Transverse colon (tissue), 4 donors: Measurements from ENCODE around the gene OPN3.

Source experiments
- CTCF ChIP-seq, 5 experiments: fragments of 200-600 bp in 3 of 5; fragments of 450-650 bp in 2 of 5; sonication (generic) in 3 of 5; IDR thresholded peaks; 1 replicate in 2 of 5; 2 replicates in 3 of 5; pipeline ENCODE4 v1.5.1; 2016 to 2017; ENCODE audit warnings: antibody characterized with exemption in 5 of 5, inconsistent platforms in 3 of 5, mild to moderate bottlenecking in 2 of 5, moderate library complexity in 1 of 5
- EP300 ChIP-seq: sonication (generic); formaldehyde crosslinking; IDR thresholded peaks from one replicate; pipeline ENCODE4 v1.6.1; 2017; ENCODE audit warnings: antibody characterized with exemption, low read depth
- POLR2A ChIP-seq: fragments of 450-650 bp; IDR thresholded peaks from one replicate; pipeline ENCODE4 v1.6.1; 2016; ENCODE audit warnings: antibody characterized with exemption, mild to moderate bottlenecking, moderate library complexity
- POLR2AphosphoS5 ChIP-seq, 3 donors: sonication (generic); formaldehyde crosslinking; IDR thresholded peaks; one replicate each; pipeline ENCODE4 v1.6.1; 2016; ENCODE audit warnings: antibody characterized with exemption in 3 of 3

DNA sequence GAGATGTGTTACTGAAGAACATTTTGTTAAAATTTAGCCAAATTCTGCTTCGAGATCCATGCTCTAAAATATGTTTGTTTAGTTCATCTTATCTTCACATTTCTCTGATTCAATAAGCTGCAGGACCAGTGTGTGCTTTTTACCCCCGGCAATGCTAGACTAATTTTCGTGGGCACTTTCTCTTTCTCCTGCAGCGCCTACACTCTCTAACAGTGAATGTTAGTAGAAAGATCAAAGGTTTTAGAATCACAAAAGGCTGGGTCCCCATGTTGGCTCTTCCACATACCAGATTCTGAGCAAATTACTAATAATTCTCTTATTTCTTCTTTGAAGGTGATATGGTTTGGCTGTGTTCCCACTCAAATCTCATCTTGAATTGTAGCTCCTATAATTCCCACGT is 8.5 kb downstream of the OPN3 start:
- TF ChIP-seq CTCF (IDR thresholded peaks at IDR 0.05) = no peak
- TF ChIP-seq POLR2A = no peak
- no peak for TF ChIP-seq POLR2AphosphoS5 (IDR thresholded peaks at IDR 0.05)
- no peak for TF ChIP-seq EP300
